Measurements from ENCODE around the gene CREBBP. TPM values are rescaled to one million over a fixed set of nuclear protein-coding genes. Genes with fewer than 3 reads are reported as not detected.

Gene CREBBP
- total and polyA plus RNA-seq, 7 donors, result 7.1 to 54.9 (median 44.1) TPM

Other genes starting within 250 kb of the CREBBP start
- gene DNASE1, start 226.0 kb downstream of the CREBBP start, total RNA-seq, result 1 to 10 TPM; 1.6 to 7.3 (median 2.6) TPM
- 1 to 10 TPM in 2 of 3 donors, under 1 TPM in 1; 0.46 to 5.4 (median 5.2) TPM for gene DNASE1, start 226.0 kb downstream of the CREBBP start, polyA plus RNA-seq
- 100 to 1,000 TPM; 112 to 162 (median 142) TPM for gene TRAP1, start 163.2 kb downstream of the CREBBP start, total RNA-seq
- gene TRAP1, start 163.2 kb downstream of the CREBBP start, polyA plus RNA-seq, result 100 to 1,000 TPM in 2 of 3 donors, 10 to 100 TPM in 1; 98.1 to 122 (median 112) TPM
- gene ADCY9, start 235.7 kb upstream of the CREBBP start, total RNA-seq, result 10 to 100 TPM; 43.6 to 77.8 (median 51.9) TPM
- 100 to 1,000 TPM in 1 of 3 donors, 10 to 100 TPM in 1, 1 to 10 TPM in 1; 9.0 to 134 (median 32.8) TPM for gene ADCY9, start 235.7 kb upstream of the CREBBP start, polyA plus RNA-seq

All from psoas muscle (tissue), 7 donors.